H1 (cell line): Measurements from ENCODE around the gene RABGGTB. TPM values are rescaled to one million over a fixed set of nuclear protein-coding genes. Genes with fewer than 3 reads are reported as not detected.
"Not testable (repeated sequence)": the region's sequence is repeated elsewhere in the genome, so short reads cannot be mapped to it uniquely, and the experiment has no call there.

ENCODE experiments used
- CTCF ChIA-PET: fragments of 300-600 bp; sonication (Branson Sonifier 250); formaldehyde crosslinking; loops from one replicate; lab custom pipeline; 2021; ENCODE audit not compliant: partially characterized antibody; lab: Charles Lee
- POLR2A ChIA-PET: fragments of 300-600 bp; sonication (Branson Sonifier 250); formaldehyde crosslinking; loops from one replicate; lab custom pipeline; 2021; ENCODE audit warnings: inconsistent platforms; ENCODE audit not compliant: partially characterized antibody; lab: Charles Lee
- DNase-seq, 2 experiments: peaks; one replicate each; pipeline versions ENCODE4 v3.0.0 to v3.0.0-alpha.2; 2010 to 2022; ENCODE audit warnings: low spot score in 2 of 2, low read depth in 1 of 2, mixed read lengths in 1 of 2
- FAIRE-seq: peaks from 2 replicates; lab custom pipeline; 2011; peaks lifted over from hg19 to GRCh38; lab: Jason Lieb, UNC
- H2AFZ ChIP-seq: 2 replicates; pipeline ENCODE4 v1.8.1; 2012; ENCODE audit warnings: low read length, inconsistent platforms
- H2AK5ac ChIP-seq: 2 replicates; pipeline ENCODE4 v1.6.1; 2013; ENCODE audit warnings: low read depth, low read length
- H2BK120ac ChIP-seq: replicated peaks from 2 replicates; pipeline ENCODE3; 2013; ENCODE audit warnings: low read depth, low read length, inconsistent platforms
- H2BK12ac ChIP-seq: 2 replicates; pipeline ENCODE4 v1.6.1; 2013; ENCODE audit warnings: low read depth, low read length
- H2BK15ac ChIP-seq: 2 replicates; pipeline ENCODE4 v1.6.1; 2013; ENCODE audit warnings: low read length
- H2BK20ac ChIP-seq: 2 replicates; pipeline ENCODE4 v1.6.1; 2013; ENCODE audit warnings: low read length
- H2BK5ac ChIP-seq: 2 replicates; pipeline ENCODE4 v1.6.1; 2013; ENCODE audit warnings: low read depth, low read length
- H3K14ac ChIP-seq: 2 replicates; pipeline ENCODE4 v1.6.1; 2013; ENCODE audit warnings: inconsistent platforms; ENCODE audit not compliant: insufficient read length
- H3K18ac ChIP-seq: 2 replicates; pipeline ENCODE4 v1.6.1; 2013; ENCODE audit warnings: low read length; ENCODE audit errors: extremely low read depth
- H3K23ac ChIP-seq: 2 replicates; pipeline ENCODE4 v1.6.1; 2013; ENCODE audit warnings: inconsistent platforms; ENCODE audit not compliant: insufficient read length
- H3K23me2 ChIP-seq: 2 replicates; pipeline ENCODE4 v1.6.1; 2013; ENCODE audit warnings: low read depth, low read length
- H3K27ac ChIP-seq: 2 replicates; pipeline ENCODE4 v1.6.1; 2011; ENCODE audit warnings: low read depth, low read length, inconsistent platforms
- H3K27me3 ChIP-seq, 4 experiments: replicated peaks in 1 of 4; 1 replicate in 1 of 4; 2 replicates in 3 of 4; pipeline versions ENCODE4 v1.6.1 to v1.8.1; 2011 to 2013; ENCODE audit warnings: low read length in 3 of 4, mild to moderate bottlenecking in 3 of 4, inconsistent platforms in 2 of 4, mixed read lengths in 2 of 4, moderate library complexity in 1 of 4; ENCODE audit not compliant: control insufficient read depth in 3 of 4, insufficient read depth in 3 of 4; ENCODE audit errors: extremely low read depth in 1 of 4
- H3K36me3 ChIP-seq, 4 experiments: 2 replicates each; pipeline versions ENCODE4 v1.6.1 to v1.8.1; 2011 to 2013; ENCODE audit warnings: mild to moderate bottlenecking in 4 of 4, low read length in 3 of 4, moderate library complexity in 2 of 4, control low read depth in 1 of 4, inconsistent platforms in 1 of 4; ENCODE audit not compliant: insufficient read depth in 4 of 4, control insufficient read depth in 2 of 4
- H3K4ac ChIP-seq: replicated peaks from 2 replicates; pipeline ENCODE3; 2013; ENCODE audit warnings: low read length, low read depth, mixed read lengths, inconsistent platforms; ENCODE audit not compliant: insufficient read length
- H3K4me1 ChIP-seq, 4 experiments: replicated peaks in 1 of 4; 1 replicate in 1 of 4; 2 replicates in 3 of 4; pipeline versions ENCODE4 v1.6.1 to v1.8.1; 2011 to 2013; ENCODE audit warnings: low read length in 3 of 4, inconsistent platforms in 2 of 4, mixed read lengths in 1 of 4; ENCODE audit not compliant: insufficient read depth in 4 of 4, control insufficient read depth in 3 of 4
- H3K4me2 ChIP-seq, 2 experiments: 2 replicates each; pipeline versions ENCODE4 v1.6.1 to v1.8.1; 2011 to 2013; ENCODE audit warnings: low read depth in 2 of 2, low read length in 2 of 2, control low read depth in 1 of 2, inconsistent platforms in 1 of 2, mild to moderate bottlenecking in 1 of 2; ENCODE audit not compliant: insufficient read depth in 1 of 2
- H3K4me3 ChIP-seq, 4 experiments: fragments of 200-600, 300-600 bp in 1 of 4; sonication (generic), shearing (Covaris generic), sonication (Bioruptor Twin) in 1 of 4; 2 replicates each; pipeline versions ENCODE4 v1.5.1 to v1.8.1; 2011 to 2016; ENCODE audit warnings: low read length in 4 of 4, low read depth in 3 of 4, control low read depth in 2 of 4, inconsistent platforms in 2 of 4, mild to moderate bottlenecking in 2 of 4, mixed read lengths in 1 of 4, moderate library complexity in 1 of 4; ENCODE audit not compliant: insufficient read depth in 2 of 4; ENCODE audit errors: extremely low read depth in 1 of 4
- H3K56ac ChIP-seq: replicated peaks from 2 replicates; pipeline ENCODE3; 2013; ENCODE audit warnings: low read depth, mild to moderate bottlenecking, mixed read lengths, low read length, inconsistent platforms; ENCODE audit not compliant: insufficient read length
- H3K79me1 ChIP-seq: 2 replicates; pipeline ENCODE4 v1.6.1; 2013; ENCODE audit warnings: low read depth, low read length, control low read depth
- H3K79me2 ChIP-seq, 2 experiments: 2 replicates each; pipeline versions ENCODE4 v1.6.1 to v1.8.1; 2012 to 2013; ENCODE audit warnings: low read length in 2 of 2, mild to moderate bottlenecking in 2 of 2, inconsistent platforms in 1 of 2; ENCODE audit not compliant: insufficient read depth in 2 of 2, control insufficient read depth in 1 of 2
- H3K9ac ChIP-seq, 4 experiments: replicated peaks in 1 of 4; 1 replicate in 1 of 4; 2 replicates in 3 of 4; pipeline versions ENCODE4 v1.6.1 to v1.8.1; 2011 to 2013; ENCODE audit warnings: low read depth in 3 of 4, low read length in 3 of 4, control low read depth in 2 of 4, mild to moderate bottlenecking in 2 of 4, moderate library complexity in 2 of 4, inconsistent platforms in 1 of 4; ENCODE audit errors: extremely low read depth in 1 of 4
- H3K9me3 ChIP-seq, 2 experiments: 2 replicates each; pipeline versions ENCODE4 v1.6.1 to v1.8.1; 2012 to 2013; ENCODE audit warnings: mild to moderate bottlenecking in 2 of 2, moderate library complexity in 2 of 2, control low read depth in 1 of 2, inconsistent platforms in 1 of 2, low read depth in 1 of 2, low read length in 1 of 2, mixed read lengths in 1 of 2; ENCODE audit not compliant: insufficient read depth in 2 of 2
- H4K20me1 ChIP-seq, 2 experiments: replicated peaks in 1 of 2; 2 replicates each; pipeline versions ENCODE3 to v1.8.1; 2011 to 2013; ENCODE audit warnings: inconsistent platforms in 2 of 2, low read length in 2 of 2, mild to moderate bottlenecking in 1 of 2; ENCODE audit not compliant: insufficient read depth in 2 of 2, control insufficient read depth in 1 of 2
- H4K5ac ChIP-seq: 2 replicates; pipeline ENCODE4 v1.6.1; 2013; ENCODE audit warnings: low read length, low read depth, mixed read lengths, inconsistent platforms; ENCODE audit not compliant: insufficient read length
- H4K8ac ChIP-seq: 2 replicates; pipeline ENCODE4 v1.8.0; 2013; ENCODE audit warnings: mild to moderate bottlenecking, moderate library complexity, low read length, inconsistent platforms; ENCODE audit not compliant: insufficient read depth; ENCODE audit errors: extremely low read depth
- H4K91ac ChIP-seq: replicated peaks from 2 replicates; pipeline ENCODE3; 2013; ENCODE audit warnings: low read length, mixed read lengths, inconsistent platforms; ENCODE audit not compliant: insufficient read length
- WGBS, 2 experiments: shearing (Covaris generic) in 1 of 2; methylation state at CpG; one replicate each; pipeline versions ENCODE4 v1.1.6 to v1.1.7; 2013 to 2015; ENCODE audit warnings: low lambda C conversion rate in 2 of 2, mixed read lengths in 2 of 2, inconsistent platforms in 1 of 2, low coverage in 1 of 2, missing lambda C conversion rate in 1 of 2; ENCODE audit not compliant: insufficient replicate concordance in 2 of 2, insufficient coverage in 1 of 2, insufficient read length in 1 of 2; ENCODE audit errors: extremely low coverage in 1 of 2, missing lambda C conversion rate in 1 of 2; 5-methylcytosine and 5-hydroxymethylcytosine counted together
- polyA plus RNA-seq, 7 experiments: library from polyadenylated mRNA; depleted of rRNA in 3 of 7; stranded (reverse) in 5 of 7; unstranded in 2 of 7; fragments of >200 nt in 5 of 7; fragments of 200-250 nt in 2 of 7; gene quantifications; 1 replicate in 5 of 7; 2 replicates in 1 of 7; 4 replicates in 1 of 7; pipeline versions ENCODE4 v1.2.1 to v1.2.3, GENCODE V29; 2011 to 2013; ENCODE audit warnings: missing spikeins in 2 of 7, mixed read lengths in 2 of 7
- total RNA-seq: library from RNA; stranded (reverse); fragmentation: NEBNext Ultra II Directional; extraction: Animal tissue kit (Norgen Biotek cat#: 25700); gene quantifications from 2 replicates; pipeline ENCODE4 v1.2.1, GENCODE V29; 2021

RABGGTB gene
- total and polyA plus RNA-seq, 2 of the 8 experiments (the other 6 are each of a cell fraction or from before 2014, with no cell fraction given) = 70.7 to 124 TPM

- H3K56ac ChIP-seq, H3K4ac ChIP-seq, H2AK5ac ChIP-seq, H3K4me2 ChIP-seq, CTCF ChIA-PET, H3K4me3 ChIP-seq, FAIRE-seq, H2BK120ac ChIP-seq, H3K4me1 ChIP-seq, H2BK12ac ChIP-seq, H3K23ac ChIP-seq, H3K36me3 ChIP-seq, POLR2A ChIA-PET, H3K9me3 ChIP-seq, H3K9ac ChIP-seq, H2BK15ac ChIP-seq, H3K18ac ChIP-seq, H4K5ac ChIP-seq, H3K14ac ChIP-seq, H3K27ac ChIP-seq, DNase-seq, H4K91ac ChIP-seq, H4K8ac ChIP-seq, H2BK20ac ChIP-seq, H2AFZ ChIP-seq, H3K79me2 ChIP-seq, H3K27me3 ChIP-seq, H3K23me2 ChIP-seq, H4K20me1 ChIP-seq, H3K79me1 ChIP-seq, H2BK5ac ChIP-seq: not testable (repeated sequence)
- 77% methylated on average over 1 of the region's 1 CpG; no CpG with 5 or more reads in 1 of the 2 experiments for WGBS, 2 experiments
These were observed 37.5 kb downstream of the RABGGTB start for GRCh38 chr1:75823596-75823995.
